Stimulated activated CD8-positive, alpha-beta memory T cell treated with anti-CD3 and anti-CD28 coated beads, Interleukin-4, amount 100 ng/mL, for 4 hours (primary cell): ENCODE measurements around the gene GOLGA8F.
"Not testable (repeated sequence)": the region's sequence is repeated elsewhere in the genome, so short reads cannot be mapped to it uniquely, and the experiment has no call there.

Experiments used
- DNase-seq, 2 donors: peaks; one replicate each; pipeline ENCODE4 v3.0.0-alpha.2; 2020; ENCODE audit warnings: low read depth in 2 of 2, low spot score in 1 of 2

GOLGA8F gene, protein sequence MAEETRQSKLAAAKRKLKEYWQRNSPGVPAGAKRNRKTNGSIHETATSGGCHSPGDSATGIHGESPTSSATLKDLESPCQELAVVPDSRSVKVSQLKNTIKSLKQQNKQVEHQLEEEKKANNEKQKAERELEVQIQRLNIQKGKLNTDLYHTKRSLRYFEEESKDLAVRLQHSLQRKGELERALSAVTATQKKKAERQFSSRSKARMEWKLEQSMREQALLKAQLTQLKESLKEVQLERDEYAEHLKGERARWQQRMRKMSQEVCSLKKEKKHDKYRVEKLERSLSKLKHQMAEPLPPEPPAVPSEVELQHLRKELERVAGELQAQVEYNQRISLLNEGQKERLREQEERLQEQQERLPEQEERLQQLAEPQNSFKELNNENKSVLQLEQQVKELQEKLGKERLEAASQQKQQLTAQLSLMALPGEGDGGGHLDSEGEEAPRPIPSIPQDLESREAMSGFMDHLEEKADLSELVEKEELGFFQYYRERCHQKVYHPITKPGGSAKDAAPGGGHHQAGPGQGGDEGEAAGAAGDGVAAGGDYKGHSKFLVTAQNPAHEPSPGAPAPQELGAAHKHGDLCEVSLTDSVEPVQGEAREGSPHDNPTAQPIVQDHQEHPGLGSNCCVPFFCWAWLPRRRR

DNA sequence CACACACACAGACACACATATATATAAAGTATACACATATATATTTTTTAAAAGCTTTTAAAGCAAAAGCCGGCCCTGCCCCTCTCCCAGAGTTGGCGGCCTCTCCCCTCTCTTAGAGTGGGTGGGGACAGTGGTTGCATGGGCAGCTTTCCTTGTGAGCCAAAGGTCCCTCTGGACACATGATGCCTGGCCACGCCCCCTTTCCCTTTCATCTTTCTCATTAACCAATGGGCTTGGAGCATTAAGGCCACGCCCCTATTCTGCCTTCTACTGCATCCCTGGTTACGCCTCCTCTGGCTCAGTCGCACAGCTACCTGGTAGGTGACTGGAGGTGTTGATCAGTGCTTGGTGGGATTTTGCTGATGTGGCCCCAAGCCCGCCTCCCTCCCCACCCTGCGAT is at the start of gene GOLGA8F:
GOLGA8F (plus strand) TSS at position 301 of the 400 bp plus-strand sequence; CDS start at position 399, 98 bp downstream.
- not testable (repeated sequence) for DNase-seq

DNA sequence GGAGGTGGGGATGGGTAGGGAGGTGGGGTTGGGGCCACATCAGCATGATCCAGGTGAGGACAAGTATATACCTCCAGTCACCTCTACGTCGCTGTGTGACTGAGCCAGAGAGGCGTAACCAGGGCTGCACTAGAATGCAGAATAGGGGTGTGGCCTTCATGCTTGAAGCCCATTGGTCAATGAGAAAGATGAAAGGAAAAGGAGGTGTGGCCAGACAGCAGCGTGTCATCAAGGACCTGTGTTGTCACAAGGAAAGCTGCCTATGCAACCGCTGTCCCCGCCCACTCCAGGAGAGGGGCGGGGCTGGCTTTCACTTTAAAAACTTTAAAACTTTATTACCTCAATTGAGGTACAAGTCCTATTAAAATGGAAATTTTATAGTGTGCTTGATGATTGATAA is 20.5 kb upstream of the GOLGA8F start, which contains the start of gene GOLGA6L24:
GOLGA6L24 (minus strand) TSS at position 101 of the 400 bp plus-strand sequence; CDS start at position 40, 61 bp downstream.
- not testable (repeated sequence) for DNase-seq

DNA sequence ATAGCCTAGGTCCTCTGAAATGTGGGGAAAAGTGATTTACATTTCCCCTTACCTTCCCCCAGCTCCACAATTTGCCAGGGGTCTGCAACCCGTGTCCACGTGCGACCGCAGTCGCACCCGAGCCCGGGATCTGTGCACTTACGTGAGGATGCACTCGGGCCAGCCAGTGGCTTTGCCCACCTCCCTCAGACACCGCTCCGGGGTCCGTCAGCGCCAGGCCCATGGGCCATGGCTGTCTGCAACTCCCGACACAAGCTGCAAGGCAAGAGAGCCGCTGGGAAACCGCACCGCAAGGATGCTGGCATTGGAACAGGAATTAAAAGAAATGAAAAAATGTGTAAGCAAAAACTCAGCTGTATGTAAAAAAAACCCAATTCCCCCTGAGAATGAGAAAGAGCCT is 13.0 kb upstream of the GOLGA8F start:
- DNase-seq: not testable (repeated sequence)

DNA sequence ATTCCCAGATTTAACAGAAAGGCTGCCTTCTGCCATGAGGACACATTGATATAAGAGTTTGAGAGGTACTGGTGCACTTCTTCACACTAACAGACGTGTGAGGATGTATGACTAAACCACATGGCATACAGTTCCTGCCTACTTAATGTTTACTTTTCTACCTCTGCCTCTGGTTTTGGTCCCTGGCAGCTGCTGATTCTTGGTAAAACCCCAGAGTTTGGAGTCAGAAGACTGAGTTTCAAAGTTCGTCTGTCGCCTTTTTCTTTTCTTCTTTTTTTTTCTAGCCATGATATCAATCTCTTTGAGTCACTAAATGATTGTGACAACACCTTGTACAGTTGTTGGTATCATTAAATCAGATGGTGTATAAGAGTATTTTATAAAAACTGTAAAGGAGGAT is 1.6 kb downstream of the GOLGA8F start:
- not testable (repeated sequence) for DNase-seq

DNA sequence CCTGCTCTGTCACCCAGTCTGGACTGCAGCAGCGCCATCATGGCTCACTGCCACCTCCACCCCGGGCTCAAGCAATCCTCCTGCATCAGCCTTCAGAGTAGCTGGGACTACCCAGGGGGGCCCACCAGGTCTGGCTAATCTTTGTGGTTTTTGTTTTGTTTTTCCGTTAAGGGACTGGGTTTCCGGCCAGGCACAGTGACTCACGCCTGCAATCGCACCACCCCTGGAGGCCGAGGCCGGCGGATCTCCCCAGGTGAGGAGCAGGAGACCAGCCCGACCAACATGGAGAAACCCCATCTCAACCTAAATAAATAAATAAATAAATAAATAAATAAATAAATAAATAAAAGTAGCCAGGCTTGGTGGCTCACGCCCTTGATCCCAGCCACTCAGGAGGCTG is 17.6 kb downstream of the GOLGA8F start:
- DNase-seq: not testable (repeated sequence)

DNA sequence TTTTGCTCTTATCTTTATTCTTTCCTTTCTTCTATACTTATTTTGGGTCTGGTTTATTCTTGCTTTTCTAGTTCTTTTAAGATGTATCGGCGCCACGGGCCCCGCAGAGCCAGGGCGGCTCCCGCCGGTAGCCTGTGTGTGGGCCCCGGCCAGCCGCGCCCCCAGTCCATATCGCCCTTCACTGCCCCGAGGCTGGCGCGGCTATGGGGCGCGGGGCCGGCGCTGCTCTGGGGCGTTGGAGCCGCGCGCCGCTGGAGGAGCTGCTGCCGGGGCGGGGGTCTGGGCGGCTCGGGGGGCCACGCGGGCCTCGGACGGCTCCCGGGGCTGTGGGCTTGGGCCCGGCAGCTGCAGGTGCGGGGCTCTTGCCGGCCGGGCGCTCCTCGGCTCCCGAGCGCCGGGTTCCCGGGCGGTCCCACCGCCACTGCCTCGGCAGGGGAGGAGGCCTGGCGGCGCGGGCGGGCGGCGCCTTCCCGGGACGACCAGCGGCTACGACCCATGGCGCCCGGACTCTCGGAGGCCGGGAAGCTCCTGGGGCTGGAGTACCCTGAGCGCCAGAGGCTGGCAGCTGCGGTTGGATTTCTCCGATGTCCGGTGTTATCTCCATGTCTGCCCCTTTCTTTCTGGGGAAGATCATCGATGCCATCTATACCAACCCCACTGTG is 24.4 kb downstream of the GOLGA8F start:
- DNase-seq: not testable (repeated sequence)

DNA sequence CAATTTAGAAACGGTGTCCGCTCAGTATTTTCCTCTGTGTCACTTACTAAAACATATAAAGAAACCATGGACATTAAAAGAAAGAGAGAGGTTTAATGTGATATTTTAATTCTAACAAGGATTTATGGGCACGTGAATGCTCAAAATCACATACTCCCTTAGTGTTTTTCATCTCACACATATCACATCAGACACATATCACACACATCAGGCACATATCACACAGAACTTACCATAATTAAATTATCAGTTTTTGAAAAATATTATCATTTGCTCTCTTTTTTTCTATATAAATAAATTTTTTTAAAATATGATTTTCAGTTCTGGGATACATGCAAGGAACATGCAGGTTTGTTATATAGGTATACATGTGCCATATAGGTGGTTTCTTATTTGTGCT is 42.0 kb downstream of the GOLGA8F start:
- DNase-seq: not testable (repeated sequence)

DNA sequence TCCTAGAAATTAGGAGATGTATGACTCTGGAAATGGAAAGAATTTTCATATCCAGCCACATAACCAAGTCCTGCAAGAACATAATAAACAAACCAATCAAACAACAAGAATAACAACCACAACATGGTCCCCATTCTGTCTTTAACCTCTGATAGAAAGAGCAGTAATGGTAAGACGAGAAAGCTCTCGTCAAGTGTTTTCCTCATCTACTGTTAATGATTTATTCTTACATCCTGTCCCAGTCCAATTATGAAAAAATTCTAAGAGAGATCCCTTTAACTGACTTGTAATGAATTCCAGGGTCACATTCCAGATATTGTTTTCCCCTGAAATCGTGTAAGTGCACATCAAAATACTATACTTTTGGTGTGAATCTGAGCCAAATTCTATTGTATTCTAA is 57.1 kb downstream of the GOLGA8F start:
- not testable (repeated sequence) for DNase-seq
